HG02610 (cell line): ENCODE measurements around the gene ETNK2.

ENCODE experiments used
- ATAC-seq: cut with Tn5 transposase; IDR thresholded peaks from one replicate; pipeline ENCODE4 v1.9.1; 2021; ENCODE audit warnings: mild to moderate bottlenecking, moderate library complexity; ENCODE audit not compliant: unreplicated experiment

ETNK2 gene

GRCh38 chr1:204087181-204087892 is 64.5 kb downstream of the ETNK2 start:
- ATAC-seq = no peak

- ATAC-seq = no peak
Measured at GRCh38 chr1:204085876-204086275, 66.0 kb downstream of the ETNK2 start.

- ATAC-seq = no peak
Measured at GRCh38 chr1:204084247-204084772, 67.5 kb downstream of the ETNK2 start.

- no peak for ATAC-seq
Measured at GRCh38 chr1:204083491-204083890, 68.4 kb downstream of the ETNK2 start.

GRCh38 chr1:204081791-204082513 is 69.9 kb downstream of the ETNK2 start:
- no peak for ATAC-seq

GRCh38 chr1:204081164-204081790 is 70.6 kb downstream of the ETNK2 start:
- ATAC-seq = no peak
